ENCODE results near the gene SEMA4B. TPM values are rescaled to one million over a fixed set of nuclear protein-coding genes. Genes with fewer than 3 reads are reported as not detected.

SEMA4B gene
- total and polyA plus RNA-seq, 2 of the 8 experiments (the other 6 are each of a cell fraction or from before 2014, with no cell fraction given), result 42.7 to 43.0 TPM

GRCh38 chr15:90227816-90228772 lies 27.0 kb downstream of the SEMA4B start (continued):
- TF ChIP-seq SIX5 (IDR thresholded peaks at IDR 0.05; ENCODE audit: low read depth, low read length), result no peak
- TF ChIP-seq BRCA1 (IDR thresholded peaks at IDR 0.05; ENCODE audit: low read depth, low read length), result no peak
